Peyer's patch (tissue), 4 donors: ENCODE results near the gene CAPN8.

Experiments used
- CTCF ChIP-seq, 6 experiments: fragments of 450-650 bp in 4 of 6; fragments of 200-600 bp in 2 of 6; sonication (generic) in 1 of 6; IDR thresholded peaks; one replicate each; pipeline ENCODE4 v1.5.1; 2017 to 2019; ENCODE audit warnings: antibody characterized with exemption in 6 of 6, mild to moderate bottlenecking in 3 of 6, moderate library complexity in 1 of 6
- POLR2A ChIP-seq, 2 donors: fragments of 450-650 bp; IDR thresholded peaks; one replicate each; pipeline ENCODE4 v1.5.1; 2017; ENCODE audit warnings: antibody characterized with exemption in 2 of 2, mild to moderate bottlenecking in 2 of 2, moderate library complexity in 2 of 2

DNA sequence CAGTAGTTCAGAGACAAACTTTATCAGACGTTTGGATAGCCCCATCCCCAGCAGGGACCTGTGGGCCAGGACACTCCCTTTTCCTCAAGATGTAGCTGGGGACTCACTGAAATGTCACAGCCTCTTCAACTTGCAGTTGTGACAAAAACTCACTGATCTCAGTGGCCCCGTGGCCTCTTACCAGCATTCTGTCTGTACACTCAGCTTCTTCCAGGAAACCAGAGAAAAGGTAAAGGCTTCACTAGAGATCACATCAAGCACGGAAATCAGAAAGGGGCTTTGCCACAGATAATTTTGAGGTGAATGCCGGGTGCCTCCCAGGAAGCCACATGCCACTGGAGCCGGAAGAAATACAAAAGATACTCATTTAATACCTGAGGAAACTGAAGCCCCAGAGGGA lies 150.1 kb downstream of the CAPN8 start:
- TF ChIP-seq CTCF (IDR thresholded peaks at IDR 0.05) (no peak), POLR2A (IDR thresholded peaks at IDR 0.05) (no peak)
